Measurements from ENCODE around the gene OPA3. TPM values are rescaled to one million over a fixed set of nuclear protein-coding genes. Genes with fewer than 3 reads are reported as not detected.
A peak's percentile ranks its signal among the peaks of the same experiment; 100 is the strongest.

OPA3 gene
- total and polyA plus RNA-seq, 2 experiments from 2014 or later = 5.3 to 11.8 TPM

- in situ Hi-C loops (cut with MboI) = no loop called here
- peaks cover 41% of the 10 kb centered on the region for H3K79me2 ChIP-seq (ENCODE audit: insufficient read depth)
- no peak for DNase-seq
These were observed 3.0 kb downstream of the OPA3 start for GRCh38 chr19:45581576-45581975.

GRCh38 chr19:45578861-45579260 lies 5.7 kb downstream of the OPA3 start:
- Histone ChIP-seq H2AFZ (no peak overlapping the region), H3K27ac (peak overlapping the region; percentile 69)

More at GRCh38 chr19:45581576-45581975, 3.0 kb downstream of the OPA3 start:
- no peaks in the 10 kb centered on the region for H3K36me3 ChIP-seq (ENCODE audit: low read depth)
- no peak overlapping the region for H3K4me3 ChIP-seq
- H3K27me3 ChIP-seq (replicated peaks; ENCODE audit: insufficient read depth) = no peaks in the 10 kb centered on the region
- H2AFZ ChIP-seq = no peak overlapping the region
- H3K9ac ChIP-seq = no peak overlapping the region
- H3K27ac ChIP-seq = no peak overlapping the region
- TF ChIP-seq EZH2 (IDR thresholded peaks at IDR 0.05; ENCODE audit: insufficient read depth, poor library complexity, severe bottlenecking) (no peak), EZH2phosphoT487 (IDR thresholded peaks at IDR 0.05; ENCODE audit: insufficient read depth, low read depth) (no peak)
- H3K9me2 ChIP-seq (ENCODE audit: insufficient read depth) = no peaks in the 10 kb centered on the region
- H3K4me2 ChIP-seq (ENCODE audit: unreplicated experiment) = no peak overlapping the region
- peaks cover 26% of the 10 kb centered on the region for H3K4me1 ChIP-seq (ENCODE audit: insufficient read depth)
- WGBS, 2 experiments (ENCODE audit: low coverage in 1 of 2, low lambda C conversion rate in 2 of 2, missing lambda C conversion rate in 2 of 2) = 95 to 98% methylated on average over 7 of the region's 7 CpGs
- no peaks in the 10 kb centered on the region for H4K20me1 ChIP-seq (ENCODE audit: insufficient read depth)
- H3F3A ChIP-seq (ENCODE audit: insufficient read depth) = peaks cover 19% of the 10 kb centered on the region
- H3K9me3 ChIP-seq (ENCODE audit: low read depth) = no peaks in the 10 kb centered on the region

GRCh38 chr19:45577111-45577905 lies 7.3 kb downstream of the OPA3 start:
- H3K4me2 ChIP-seq (ENCODE audit: unreplicated experiment) = peak overlapping the region; percentile 53
- H4K20me1 ChIP-seq (ENCODE audit: insufficient read depth) = no peaks in the 10 kb centered on the region
- H3K79me2 ChIP-seq (ENCODE audit: insufficient read depth) = peaks cover 58% of the 10 kb centered on the region
- H2AFZ ChIP-seq = 0 out of 2 replicates have a peak overlapping the region, but pooled peaks have one; percentile 3
- H3K27me3 ChIP-seq (replicated peaks; ENCODE audit: insufficient read depth) = no peaks in the 10 kb centered on the region
- H3K9ac ChIP-seq = peak overlapping the region; percentile 44
- no peaks in the 10 kb centered on the region for H3K9me3 ChIP-seq (ENCODE audit: low read depth)
- in situ Hi-C loops (cut with MboI) = no loop called here
- H3F3A ChIP-seq (ENCODE audit: insufficient read depth) = peaks cover 34% of the 10 kb centered on the region
- peak overlapping the region; percentile 13; the same call in 1 of the 2 replicates for H3K4me3 ChIP-seq
- peak overlapping the region; percentile 79 for H3K27ac ChIP-seq
- no peaks in the 10 kb centered on the region for H3K9me2 ChIP-seq (ENCODE audit: insufficient read depth)
- DNase-seq = peak; percentile 97
- peaks cover 24% of the 10 kb centered on the region for H3K4me1 ChIP-seq (ENCODE audit: insufficient read depth)
- WGBS, 2 experiments (ENCODE audit: low coverage in 1 of 2, low lambda C conversion rate in 2 of 2, missing lambda C conversion rate in 2 of 2) = 29 to 33% methylated on average over 11 of the region's 11 CpGs
- no peaks in the 10 kb centered on the region for H3K36me3 ChIP-seq (ENCODE audit: low read depth)
- no peak for TF ChIP-seq EZH2 (IDR thresholded peaks at IDR 0.05; ENCODE audit: insufficient read depth, poor library complexity, severe bottlenecking)
- TF ChIP-seq EZH2phosphoT487 (IDR thresholded peaks at IDR 0.05; ENCODE audit: insufficient read depth, low read depth) = no peak

More at GRCh38 chr19:45578861-45579260, 5.7 kb downstream of the OPA3 start:
- no peak overlapping the region for H3K4me3 ChIP-seq
- TF ChIP-seq EZH2phosphoT487 (IDR thresholded peaks at IDR 0.05; ENCODE audit: insufficient read depth, low read depth) = no peak
- no peak for TF ChIP-seq EZH2 (IDR thresholded peaks at IDR 0.05; ENCODE audit: insufficient read depth, poor library complexity, severe bottlenecking)
- no peaks in the 10 kb centered on the region for H3K9me2 ChIP-seq (ENCODE audit: insufficient read depth)
- peak; percentile 36 for DNase-seq
- H3K9ac ChIP-seq = no peak overlapping the region
- no peaks in the 10 kb centered on the region for H3K36me3 ChIP-seq (ENCODE audit: low read depth)
- 35 to 41% methylated on average over 5 of the region's 5 CpGs for WGBS, 2 experiments (ENCODE audit: low coverage in 1 of 2, low lambda C conversion rate in 2 of 2, missing lambda C conversion rate in 2 of 2)
- in situ Hi-C loops (cut with MboI) = no loop called here
- H3K4me2 ChIP-seq (ENCODE audit: unreplicated experiment) = no peak overlapping the region
- H4K20me1 ChIP-seq (ENCODE audit: insufficient read depth) = no peaks in the 10 kb centered on the region
- no peaks in the 10 kb centered on the region for H3K27me3 ChIP-seq (replicated peaks; ENCODE audit: insufficient read depth)
- H3K9me3 ChIP-seq (ENCODE audit: low read depth) = no peaks in the 10 kb centered on the region
- peaks cover 34% of the 10 kb centered on the region for H3F3A ChIP-seq (ENCODE audit: insufficient read depth)
- H3K79me2 ChIP-seq (ENCODE audit: insufficient read depth) = peaks cover 61% of the 10 kb centered on the region
- peaks cover 24% of the 10 kb centered on the region for H3K4me1 ChIP-seq (ENCODE audit: insufficient read depth)

GRCh38 chr19:45576682-45577081 lies 7.9 kb downstream of the OPA3 start:
- H2AFZ ChIP-seq = no peak overlapping the region
- no peaks in the 10 kb centered on the region for H3K9me2 ChIP-seq (ENCODE audit: insufficient read depth)
- peak overlapping the region; percentile 13; the same call in 1 of the 2 replicates for H3K4me3 ChIP-seq
- no peak for TF ChIP-seq EZH2phosphoT487 (IDR thresholded peaks at IDR 0.05; ENCODE audit: insufficient read depth, low read depth)
- TF ChIP-seq EZH2 (IDR thresholded peaks at IDR 0.05; ENCODE audit: insufficient read depth, poor library complexity, severe bottlenecking) = no peak
- H3K4me2 ChIP-seq (ENCODE audit: unreplicated experiment) = peak overlapping the region; percentile 53
- H3F3A ChIP-seq (ENCODE audit: insufficient read depth) = peaks cover 34% of the 10 kb centered on the region
- no peak for DNase-seq
- no peaks in the 10 kb centered on the region for H3K27me3 ChIP-seq (replicated peaks; ENCODE audit: insufficient read depth)
- WGBS, 2 experiments (ENCODE audit: low coverage in 1 of 2, low lambda C conversion rate in 2 of 2, missing lambda C conversion rate in 2 of 2) = 66 to 68% methylated on average over 3 of the region's 3 CpGs
- H3K4me1 ChIP-seq (ENCODE audit: insufficient read depth) = peaks cover 24% of the 10 kb centered on the region
- H3K27ac ChIP-seq = peak overlapping the region; percentile 79
- no peaks in the 10 kb centered on the region for H3K36me3 ChIP-seq (ENCODE audit: low read depth)
- peak overlapping the region; percentile 44 for H3K9ac ChIP-seq
- H4K20me1 ChIP-seq (ENCODE audit: insufficient read depth) = no peaks in the 10 kb centered on the region
- no peaks in the 10 kb centered on the region for H3K9me3 ChIP-seq (ENCODE audit: low read depth)
- H3K79me2 ChIP-seq (ENCODE audit: insufficient read depth) = peaks cover 56% of the 10 kb centered on the region
- in situ Hi-C loops (cut with MboI) = no loop called here
